Keratinocyte (primary cell): Measurements from ENCODE around the gene RABIF. TPM values are rescaled to one million over a fixed set of nuclear protein-coding genes. Genes with fewer than 3 reads are reported as not detected.

Source experiments
- DNase-seq: peaks from one replicate; pipeline ENCODE4 v3.0.0-alpha.2; 2011; ENCODE audit warnings: low read depth, missing footprints, low spot score
- FAIRE-seq: peaks from 2 replicates; lab custom pipeline; 2011; peaks lifted over from hg19 to GRCh38; lab: Jason Lieb, UNC
- H2AFZ ChIP-seq: 2 replicates; pipeline ENCODE4 v1.6.0; 2012; ENCODE audit warnings: low read length, control low read depth, inconsistent platforms; ENCODE audit not compliant: control insufficient read depth
- H3K27ac ChIP-seq: 2 replicates; pipeline ENCODE4 v1.5.1; 2011; ENCODE audit warnings: low read length; ENCODE audit not compliant: control insufficient read depth, insufficient read depth
- H3K27me3 ChIP-seq: 3 replicates; pipeline ENCODE4 v1.6.0; 2011; ENCODE audit warnings: low read length; ENCODE audit not compliant: control insufficient read depth, insufficient read depth; ENCODE audit errors: extremely low read depth
- H3K36me3 ChIP-seq, 2 experiments: 2 replicates in 1 of 2; 3 replicates in 1 of 2; pipeline ENCODE4 v1.5.1; 2011; ENCODE audit warnings: low read length in 2 of 2, mild to moderate bottlenecking in 1 of 2; ENCODE audit not compliant: control insufficient read depth in 2 of 2, insufficient read depth in 2 of 2; ENCODE audit errors: extremely low read depth in 1 of 2
- H3K4me1 ChIP-seq: 3 replicates; pipeline ENCODE4 v1.5.1; 2011; ENCODE audit warnings: low read length; ENCODE audit not compliant: control insufficient read depth, insufficient read depth; ENCODE audit errors: extremely low read depth
- H3K4me2 ChIP-seq: 3 replicates; pipeline ENCODE4 v1.6.0; 2011; ENCODE audit warnings: low read depth, low read length; ENCODE audit not compliant: control insufficient read depth, insufficient read depth; ENCODE audit errors: extremely low read depth
- H3K4me3 ChIP-seq, 3 experiments: fragments of 200-600 bp in 1 of 3; sonication (generic) in 1 of 3; 2 replicates in 2 of 3; 3 replicates in 1 of 3; pipeline ENCODE4 v1.5.1; 2011 to 2016; ENCODE audit warnings: low read length in 3 of 3, mild to moderate bottlenecking in 3 of 3, control low read depth in 2 of 3, inconsistent platforms in 1 of 3, low read depth in 1 of 3, mixed read lengths in 1 of 3, mixed run types in 1 of 3, moderate library complexity in 1 of 3; ENCODE audit not compliant: control insufficient read depth in 2 of 3, insufficient read depth in 2 of 3; ENCODE audit errors: extremely low read depth in 1 of 3
- H3K79me2 ChIP-seq: 2 replicates; pipeline ENCODE4 v1.6.0; 2012; ENCODE audit warnings: low read length; ENCODE audit not compliant: control insufficient read depth, insufficient read depth
- H3K9ac ChIP-seq: 3 replicates; pipeline ENCODE4 v1.6.0; 2011; ENCODE audit warnings: low read length; ENCODE audit not compliant: control insufficient read depth, insufficient read depth; ENCODE audit errors: extremely low read depth
- H3K9me1 ChIP-seq: 3 replicates; pipeline ENCODE4 v1.6.0; 2011; ENCODE audit warnings: low read length; ENCODE audit not compliant: control insufficient read depth, insufficient read depth; ENCODE audit errors: extremely low read depth
- H3K9me3 ChIP-seq: 2 replicates; pipeline ENCODE4 v1.5.1; 2012; ENCODE audit warnings: low read depth, low read length; ENCODE audit not compliant: control insufficient read depth
- H4K20me1 ChIP-seq: 3 replicates; pipeline ENCODE4 v1.6.0; 2011; ENCODE audit warnings: low read length; ENCODE audit not compliant: control insufficient read depth, insufficient read depth; ENCODE audit errors: extremely low read depth
- CTCF ChIP-seq, 3 experiments: IDR thresholded peaks in 1 of 3; conservative IDR thresholded peaks in 1 of 3; optimal IDR thresholded peaks in 1 of 3; 2 replicates in 2 of 3; 3 replicates in 1 of 3; pipeline versions ENCODE3 to v1.5.1; 2011; ENCODE audit warnings: low read length in 3 of 3, mild to moderate bottlenecking in 3 of 3, moderate library complexity in 2 of 3, control low read depth in 1 of 3, inconsistent platforms in 1 of 3; ENCODE audit not compliant: insufficient read depth in 2 of 3; ENCODE audit errors: extremely low read depth in 1 of 3
- EZH2 ChIP-seq: IDR thresholded peaks from one replicate; pipeline ENCODE4 v1.6.1; 2012; ENCODE audit warnings: inconsistent platforms, mild to moderate bottlenecking, low read length, moderate library complexity
- dilution Hi-C: fragments of 300-500 bp; cut with MboI; formaldehyde crosslinking; loops from one replicate; pipeline ENCODE4 v1.7.0; 2020; ENCODE audit warnings: low sequenced_read_pairs; ENCODE audit not compliant: extremely low pct_ligation_motif_present
- polyA plus RNA-seq, 5 experiments: library from polyadenylated mRNA; depleted of rRNA in 3 of 5; stranded (reverse) in 3 of 5; stranded (forward) in 1 of 5; unstranded in 1 of 5; fragments of >200 nt; gene quantifications; 1 replicate in 1 of 5; 2 replicates in 3 of 5; 3 replicates in 1 of 5; pipeline versions ENCODE4 v1.2.1 to v1.2.3, GENCODE V29; 2011 to 2012; ENCODE audit warnings: missing spikeins in 2 of 5, low read depth in 1 of 5, low replicate concordance in 1 of 5

Gene RABIF
- polyA plus RNA-seq, 1 donor (not counting 4 experiments of a cell fraction or from before 2014, with no cell fraction given), result 17.4 TPM

- H3K4me3 ChIP-seq, result no peak overlapping the region
- no peaks in the 10 kb centered on the region for H3K27me3 ChIP-seq
- H3K79me2 ChIP-seq, result peaks cover 2% of the 10 kb centered on the region
- DNase-seq (no peak), FAIRE-seq (no peak)
- dilution Hi-C loops, result no loop called here
- H3K36me3 ChIP-seq, result peaks cover 0 to 2% of the 10 kb centered on the region in 2 experiments
- no peak for TF ChIP-seq CTCF (optimal IDR thresholded peaks at IDR 0.05 in 1 of 3, IDR thresholded peaks at IDR 0.05 in 1 of 3, conservative IDR thresholded peaks at IDR 0.05 in 1 of 3; ENCODE audit: extremely low read depth in 1 of 3, insufficient read depth in 2 of 3, low read length in 3 of 3)
- no peak for TF ChIP-seq EZH2
- no peak overlapping the region for H3K9ac ChIP-seq
- peaks cover 3% of the 10 kb centered on the region for H3K4me1 ChIP-seq
- no peak overlapping the region for H3K27ac ChIP-seq
- H4K20me1 ChIP-seq, result no peaks in the 10 kb centered on the region
- no peaks in the 10 kb centered on the region for H3K9me3 ChIP-seq
- H3K9me1 ChIP-seq, result no peaks in the 10 kb centered on the region
- no peak overlapping the region for H2AFZ ChIP-seq
- H3K4me2 ChIP-seq, result no peak overlapping the region
Measured at GRCh38 chr1:202923533-202923932, 34.6 kb upstream of the RABIF start.

- H3K9ac ChIP-seq, result no peak overlapping the region
- dilution Hi-C loops, result no loop called here
- no peaks in the 10 kb centered on the region for H3K9me3 ChIP-seq
- no peaks in the 10 kb centered on the region for H3K9me1 ChIP-seq
- no peaks in the 10 kb centered on the region for H4K20me1 ChIP-seq
- no peak overlapping the region for H3K27ac ChIP-seq
- TF ChIP-seq CTCF (optimal IDR thresholded peaks at IDR 0.05 in 1 of 3, IDR thresholded peaks at IDR 0.05 in 1 of 3, conservative IDR thresholded peaks at IDR 0.05 in 1 of 3; ENCODE audit: extremely low read depth in 1 of 3, insufficient read depth in 2 of 3, low read length in 3 of 3) (no peak), EZH2 (no peak)
- no peaks in the 10 kb centered on the region for H3K79me2 ChIP-seq
- H3K27me3 ChIP-seq, result no peaks in the 10 kb centered on the region
- H3K4me1 ChIP-seq, result no peaks in the 10 kb centered on the region
- no peak for FAIRE-seq
- no peak overlapping the region for H3K4me3 ChIP-seq
- H3K36me3 ChIP-seq, result peaks cover 4 to 8% of the 10 kb centered on the region in 2 experiments
- H3K4me2 ChIP-seq, result no peak overlapping the region
- H2AFZ ChIP-seq, result no peak overlapping the region
- no peak for DNase-seq
Measured at GRCh38 chr1:202919615-202920014, 30.7 kb upstream of the RABIF start.
